Prostate gland (tissue), 2 donors: ENCODE measurements around the gene FAM98A. TPM values are rescaled to one million over a fixed set of nuclear protein-coding genes. Genes with fewer than 3 reads are reported as not detected.

Experiments
- DNase-seq: peaks from one replicate; pipeline ENCODE4 v3.0.0-alpha.2; 2019; ENCODE audit warnings: low spot score
- H3K27ac ChIP-seq, 2 donors: fragments of 200-600 bp; sonication (generic); 2 replicates each; pipeline ENCODE4 v1.5.1; 2017 to 2019
- H3K27me3 ChIP-seq: fragments of 200-600 bp; sonication (generic); replicated peaks from 2 replicates; pipeline ENCODE4 v1.5.1; 2019; ENCODE audit not compliant: insufficient read depth
- H3K36me3 ChIP-seq, 2 donors: fragments of 200-600 bp; sonication (generic); 1 replicate in 1 of 2; 2 replicates in 1 of 2; pipeline versions ENCODE4 v1.5.1 to v1.8.1; 2017 to 2019
- H3K4me1 ChIP-seq: fragments of 200-600 bp; sonication (generic); replicated peaks from 2 replicates; pipeline ENCODE4 v1.5.1; 2019
- H3K4me3 ChIP-seq, 2 donors: fragments of 200-600 bp; sonication (generic); 2 replicates each; pipeline ENCODE4 v1.5.1; 2017 to 2019
- H3K9me3 ChIP-seq: fragments of 200-600 bp; sonication (generic); 2 replicates; pipeline ENCODE4 v1.5.1; 2017
- CTCF ChIP-seq, 4 experiments: fragments of 200-600 bp in 2 of 4; fragments of 450-650 bp in 2 of 4; sonication (generic) in 2 of 4; IDR thresholded peaks; 1 replicate in 3 of 4; 2 replicates in 1 of 4; pipeline ENCODE4 v1.5.1; 2016 to 2019; ENCODE audit warnings: antibody characterized with exemption in 4 of 4, mild to moderate bottlenecking in 2 of 4, moderate library complexity in 2 of 4
- POLR2A ChIP-seq: fragments of 450-650 bp; IDR thresholded peaks from one replicate; pipeline ENCODE4 v1.6.1; 2016; ENCODE audit warnings: antibody characterized with exemption, mild to moderate bottlenecking
- POLR2AphosphoS5 ChIP-seq: sonication (generic); formaldehyde crosslinking; IDR thresholded peaks from one replicate; pipeline ENCODE4 v1.6.1; 2017; ENCODE audit warnings: antibody characterized with exemption
- WGBS: methylation state at CpG from one replicate; pipeline ENCODE4 v1.1.5; 2018; 5-methylcytosine and 5-hydroxymethylcytosine counted together
- intact Hi-C: fragments of 100-400 bp; cut with DNase I; formaldehyde crosslinking; loops from one replicate; pipeline ENCODE4 v1.14.2; 2022
- small RNA-seq, 2 donors: library from RNA; depleted of rRNA; stranded (forward); fragments of <200 nt; gene quantifications; one replicate each; pipeline ENCODE3, GENCODE V24; 2016
- total RNA-seq, 2 donors: library from RNA; depleted of rRNA; stranded (reverse); fragments of >200 nt; gene quantifications; one replicate each; pipeline ENCODE4 v1.1.0, GENCODE V29; 2016

Gene FAM98A
- total RNA-seq, 2 donors from 2014 or later = 26.6 to 104 TPM

DNA sequence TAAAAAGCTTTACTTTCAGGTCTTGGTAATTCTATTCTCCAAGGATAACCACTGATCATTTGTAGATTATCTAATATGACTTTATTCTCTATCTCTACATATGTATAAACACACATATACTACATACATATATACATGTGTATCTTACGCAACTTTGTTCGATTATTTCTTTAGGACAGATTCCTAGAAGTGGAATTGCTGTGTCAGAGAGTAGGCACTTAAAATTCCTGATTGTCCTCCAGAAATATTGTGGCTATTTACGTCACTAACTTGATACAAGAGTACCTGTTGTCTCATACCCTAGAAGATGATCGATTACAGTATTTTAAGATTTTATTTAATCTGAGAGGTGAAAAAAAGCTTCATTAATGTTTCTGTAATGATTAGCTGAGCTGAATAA, 57.9 kb downstream of the FAM98A start:
- no peak overlapping the region for H3K27ac ChIP-seq
- DNase-seq = no peak
- H3K4me3 ChIP-seq = no peak overlapping the region
- H3K9me3 ChIP-seq = no peaks in the 10 kb centered on the region
- H3K36me3 ChIP-seq = no peaks in the 10 kb centered on the region
- WGBS = 82% methylated on average over 4 of the region's 4 CpGs
- no peaks in the 10 kb centered on the region for H3K4me1 ChIP-seq
- TF ChIP-seq POLR2AphosphoS5 (no peak), POLR2A (no peak), CTCF (IDR thresholded peaks at IDR 0.05) (no peak)
- no peaks in the 10 kb centered on the region for H3K27me3 ChIP-seq
- intact Hi-C loops = no loop called here

DNA sequence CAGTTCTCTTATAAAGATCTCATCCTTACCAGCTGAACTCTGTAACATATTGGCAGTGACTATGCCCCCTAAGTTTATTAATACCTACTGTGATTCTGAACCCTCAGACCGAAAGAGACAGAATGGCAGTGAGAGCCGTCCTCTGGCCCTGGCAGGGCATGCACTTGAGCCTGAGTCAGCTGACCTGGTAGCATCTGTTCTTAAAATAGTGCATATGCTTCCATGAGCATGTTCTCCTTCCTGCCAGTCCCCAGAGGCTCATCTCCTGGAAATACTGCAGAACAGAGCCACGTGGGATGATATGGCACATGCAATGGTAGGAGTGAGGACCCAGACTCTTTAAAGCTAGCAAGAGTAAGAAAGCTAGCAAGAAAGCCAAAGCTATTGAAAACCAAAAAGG, 63.7 kb downstream of the FAM98A start:
- intact Hi-C loops = no loop called here
- WGBS = 72% methylated on average over 3 of the region's 3 CpGs
- TF ChIP-seq CTCF (IDR thresholded peaks at IDR 0.05) (no peak), POLR2AphosphoS5 (no peak), POLR2A (no peak)
- no peaks in the 10 kb centered on the region for H3K36me3 ChIP-seq
- H3K4me1 ChIP-seq = no peaks in the 10 kb centered on the region
- no peak overlapping the region for H3K27ac ChIP-seq
- H3K9me3 ChIP-seq = no peaks in the 10 kb centered on the region
- no peak overlapping the region for H3K4me3 ChIP-seq
- no peak for DNase-seq
- H3K27me3 ChIP-seq = no peaks in the 10 kb centered on the region

Small RNAs within 50 kb of the gene (small RNA-seq; reads per million reads assigned to genes)
- gene ATP6V0E1P3 = 0 reads per million in 2 donors

Other genes with a start within 250 kb of the FAM98A start
- 10 to 100 TPM in 1 of 2 donors, under 1 TPM in 1; 0.73 to 21.0 TPM for gene RASGRP3, start 122.7 kb downstream of the FAM98A start, total RNA-seq